HCT116 (cell line): ENCODE measurements around the gene GNAO1. TPM values are rescaled to one million over a fixed set of nuclear protein-coding genes. Genes with fewer than 3 reads are reported as not detected.

ENCODE experiments used
- ATAC-seq: fragments of 200-7000 bp; cut with Tn5 transposase; 2 replicates; pipeline ENCODE4 v1.9.1; 2020; ENCODE audit warnings: mild to moderate bottlenecking, moderate library complexity
- BruUV-seq: library from RNA; stranded (reverse); fragments of 400-500 nt; replicated peaks from 2 replicates; lab custom pipeline; 2021; lab: Mats Ljungman, UMichigan
- CTCF ChIA-PET: fragments of 300-600 bp; sonication (Branson Sonifier 250); formaldehyde crosslinking; loops from one replicate; lab custom pipeline; 2021; ENCODE audit warnings: antibody characterized with exemption; lab: Charles Lee
- POLR2A ChIA-PET: fragments of 300-600, 350-600 bp; sonication (Branson Sonifier 250); formaldehyde crosslinking; loops from one replicate; lab custom pipeline; 2021; ENCODE audit warnings: antibody characterized with exemption; lab: Charles Lee
- RAD21 ChIA-PET, 2 experiments: fragments of 300-600 bp; sonication (Branson Sonifier 250); formaldehyde crosslinking; loops; one replicate each; lab custom pipeline; 2023; ENCODE audit warnings: low total read pairs in 2 of 2; ENCODE audit not compliant: uncharacterized antibody in 2 of 2, unreplicated experiment in 2 of 2, low non-redundant PET in 1 of 2; lab: Charles Lee
- DNase-seq: peaks from one replicate; pipeline ENCODE4 v3.0.0-alpha.2; 2010; ENCODE audit warnings: low read depth, low spot score
- H2AFZ ChIP-seq: fragments of 200-600 bp; shearing (Covaris generic), sonication (generic); 2 replicates; pipeline ENCODE4 v1.6.1; 2017; ENCODE audit warnings: low read depth, mixed run types, mixed read lengths, antibody characterized with exemption, low read length; ENCODE audit not compliant: poor library complexity, severe bottlenecking
- H3K27ac ChIP-seq: 2 replicates; pipeline ENCODE4 v1.5.1; 2012; ENCODE audit warnings: low read depth, low read length
- H3K27me3 ChIP-seq: fragments of 200-600 bp; sonication (generic); 2 replicates; pipeline ENCODE4 v1.6.1; 2016; ENCODE audit warnings: mixed run types, low read length, mixed read lengths; ENCODE audit not compliant: insufficient read depth
- H3K36me3 ChIP-seq, 2 experiments: fragments of 200-500 bp in 1 of 2; fragments of 200-600 bp in 1 of 2; sonication (Bioruptor generic) in 1 of 2; sonication (generic) in 1 of 2; 2 replicates each; pipeline versions ENCODE4 v1.5.1 to v1.6.1; 2014 to 2016; ENCODE audit warnings: low read length in 2 of 2, inconsistent platforms in 1 of 2, mixed read lengths in 1 of 2, mixed run types in 1 of 2; ENCODE audit not compliant: insufficient read depth in 2 of 2, control insufficient read depth in 1 of 2
- H3K4me1 ChIP-seq, 2 experiments: fragments of 200-600 bp in 1 of 2; sonication (generic) in 1 of 2; 2 replicates each; pipeline versions ENCODE4 v1.5.1 to v1.6.1; 2012 to 2017; ENCODE audit warnings: low read length in 2 of 2, inconsistent platforms in 1 of 2, mild to moderate bottlenecking in 1 of 2, mixed read lengths in 1 of 2, mixed run types in 1 of 2, moderate library complexity in 1 of 2; ENCODE audit not compliant: insufficient read depth in 2 of 2, control insufficient read depth in 1 of 2
- H3K4me2 ChIP-seq: fragments of 200-600 bp; sonication (generic); 2 replicates; pipeline ENCODE4 v1.6.1; 2017; ENCODE audit warnings: mixed run types, low read length, mixed read lengths
- H3K4me3 ChIP-seq, 2 experiments: fragments of 200-600 bp in 1 of 2; sonication (generic) in 1 of 2; replicated peaks in 1 of 2; 2 replicates each; pipeline ENCODE4 v1.5.1; 2011 to 2016; ENCODE audit warnings: low read length in 2 of 2, control low read depth in 1 of 2, low read depth in 1 of 2, mild to moderate bottlenecking in 1 of 2, mixed read lengths in 1 of 2, mixed run types in 1 of 2
- H3K79me2 ChIP-seq: fragments of 200-600 bp; sonication (generic); 2 replicates; pipeline ENCODE4 v1.6.1; 2017; ENCODE audit warnings: mild to moderate bottlenecking, mixed run types, low read length, moderate library complexity, mixed read lengths; ENCODE audit not compliant: insufficient read depth
- H3K9ac ChIP-seq: fragments of 200-600 bp; sonication (generic); 2 replicates; pipeline ENCODE4 v1.6.1; 2016; ENCODE audit warnings: low read length, mixed read lengths
- H3K9me2 ChIP-seq: fragments of 200-600 bp; sonication (generic), shearing (Covaris generic); 2 replicates; pipeline ENCODE4 v1.6.1; 2017; ENCODE audit warnings: mixed run types, mild to moderate bottlenecking, moderate library complexity; ENCODE audit not compliant: insufficient read depth
- H3K9me3 ChIP-seq, 2 experiments: fragments of 200-500 bp in 1 of 2; fragments of 200-600 bp in 1 of 2; sonication (Bioruptor generic) in 1 of 2; sonication (generic) in 1 of 2; 2 replicates each; pipeline ENCODE4 v1.6.1; 2014 to 2017; ENCODE audit warnings: low read length in 2 of 2, mixed read lengths in 2 of 2, inconsistent platforms in 1 of 2, low read depth in 1 of 2, mild to moderate bottlenecking in 1 of 2, mixed run types in 1 of 2, moderate library complexity in 1 of 2; ENCODE audit not compliant: control insufficient read depth in 1 of 2, insufficient read depth in 1 of 2
- H4K20me1 ChIP-seq: fragments of 200-600 bp; sonication (generic), shearing (Covaris generic); 2 replicates; pipeline ENCODE4 v1.6.1; 2017; ENCODE audit warnings: mixed run types, mild to moderate bottlenecking, moderate library complexity; ENCODE audit not compliant: insufficient read depth
- CBX3 ChIP-seq: IDR thresholded peaks from 2 replicates; pipeline ENCODE4 v1.6.1; 2012; ENCODE audit warnings: low read depth
- CEBPB ChIP-seq: IDR thresholded peaks from 2 replicates; pipeline ENCODE4 v1.6.1; 2012; ENCODE audit warnings: low read depth
- CTCF ChIP-seq, 3 experiments: fragments of 200-600 bp in 1 of 3; sonication (generic) in 1 of 3; IDR thresholded peaks in 2 of 3; conservative IDR thresholded peaks in 1 of 3; 2 replicates each; pipeline ENCODE4 v1.5.1; 2012 to 2017; ENCODE audit warnings: low read depth in 2 of 3, low read length in 2 of 3, antibody characterized with exemption in 1 of 3, borderline replicate concordance in 1 of 3, control low read depth in 1 of 3, mild to moderate bottlenecking in 1 of 3, mixed read lengths in 1 of 3, mixed run types in 1 of 3, moderate library complexity in 1 of 3; ENCODE audit not compliant: insufficient read depth in 1 of 3
- EZH2 ChIP-seq: fragments of 200-600 bp; sonication (generic); IDR thresholded peaks from 2 replicates; pipeline ENCODE4 v1.6.1; 2017; ENCODE audit warnings: antibody characterized with exemption, mixed run types
- EZH2phosphoT487 ChIP-seq: fragments of 200-600 bp; IDR thresholded peaks from 2 replicates; pipeline ENCODE4 v1.6.1; 2018; ENCODE audit warnings: antibody characterized with exemption, borderline replicate concordance
- JUND ChIP-seq: IDR thresholded peaks from 2 replicates; pipeline ENCODE4 v1.6.1; 2012
- POLR2A ChIP-seq: IDR thresholded peaks from 2 replicates; pipeline ENCODE4 v1.7.0; 2011; ENCODE audit warnings: borderline replicate concordance; ENCODE audit not compliant: insufficient read depth, insufficient read length; ENCODE audit errors: extremely low read depth
- POLR2AphosphoS5 ChIP-seq: IDR thresholded peaks from 2 replicates; pipeline ENCODE4 v1.6.1; 2011; ENCODE audit warnings: mild to moderate bottlenecking, low read depth, low read length, moderate library complexity
- RAD21 ChIP-seq: IDR thresholded peaks from 2 replicates; pipeline ENCODE4 v1.6.1; 2012; ENCODE audit warnings: low read depth, mild to moderate bottlenecking
- REST ChIP-seq: IDR thresholded peaks from 2 replicates; pipeline ENCODE4 v1.6.1; 2012; ENCODE audit warnings: low read depth
- SP1 ChIP-seq: IDR thresholded peaks from 2 replicates; pipeline ENCODE4 v1.6.1; 2012; ENCODE audit warnings: low read depth
- SRF ChIP-seq: IDR thresholded peaks from 2 replicates; pipeline ENCODE4 v1.6.1; 2012; ENCODE audit warnings: low read depth
- TCF7L2 ChIP-seq: IDR thresholded peaks from 2 replicates; pipeline ENCODE4 v1.7.0; 2011; ENCODE audit warnings: borderline replicate concordance, inconsistent platforms; ENCODE audit not compliant: insufficient read depth, insufficient read length; ENCODE audit errors: extremely low read depth
- YY1 ChIP-seq: IDR thresholded peaks from 2 replicates; pipeline ENCODE4 v1.6.1; 2011; ENCODE audit warnings: low read length, low read depth, moderate library complexity, mild to moderate bottlenecking; ENCODE audit not compliant: insufficient replicate concordance; ENCODE audit errors: extremely low read depth
- ZFX ChIP-seq: fragments of 450-650 bp; IDR thresholded peaks from 2 replicates; pipeline ENCODE4 v1.6.1; 2017
- ZNF274 ChIP-seq: fragments of 200-500 bp; sonication (Bioruptor generic); IDR thresholded peaks from 2 replicates; pipeline ENCODE4 v1.6.1; 2014; ENCODE audit warnings: mild to moderate bottlenecking, low read depth, low read length, inconsistent platforms
- intact Hi-C: fragments of 100-400 bp; cut with micrococcal nuclease; formaldehyde crosslinking; loops from 2 replicates; pipeline ENCODE4 v1.10.0; 2022
- total RNA-seq: library from RNA; stranded (reverse); gene quantifications from one replicate; pipeline ENCODE4 v1.2.1, GENCODE V29; 2021; ENCODE audit not compliant: unreplicated experiment

GNAO1 gene
- total RNA-seq, 1 experiment from 2014 or later: 0.12 TPM

DNA sequence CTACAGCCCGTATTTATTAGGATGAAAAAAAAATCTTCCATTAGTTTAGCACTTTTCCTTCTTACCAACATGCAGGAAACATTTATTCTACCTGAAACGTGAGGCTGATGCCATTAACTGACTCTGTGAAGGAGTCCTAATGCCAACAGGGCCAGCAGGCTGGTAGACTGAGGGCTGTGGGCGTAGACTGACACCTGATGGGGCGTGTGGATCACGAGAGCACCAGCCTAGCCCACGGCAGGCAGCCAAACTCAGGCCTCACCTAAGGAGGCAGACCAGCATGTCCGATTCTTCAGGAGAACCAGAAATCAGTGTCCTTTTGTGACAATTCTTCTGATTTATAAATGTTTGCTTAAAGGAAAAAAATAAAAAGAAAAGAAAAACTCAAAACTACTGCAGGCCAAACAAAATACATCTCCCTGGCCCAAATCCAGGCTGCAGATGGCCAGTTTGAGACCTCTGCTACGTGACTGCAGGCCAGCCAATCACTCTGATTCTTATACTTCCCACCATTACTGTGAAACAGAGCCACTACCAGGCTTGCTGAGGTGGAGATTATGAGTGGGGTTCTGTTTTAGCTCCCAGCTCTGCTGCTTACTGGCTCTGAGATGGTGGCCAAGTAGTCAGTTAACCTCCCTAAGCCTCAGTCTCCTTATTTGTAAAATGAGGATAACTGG is 66.5 kb downstream of the GNAO1 start (continued):
- TF ChIP-seq CTCF (IDR thresholded peaks at IDR 0.05 in 2 of 3, conservative IDR thresholded peaks at IDR 0.05 in 1 of 3; ENCODE audit: borderline replicate concordance in 1 of 3, insufficient read depth in 1 of 3, low read depth in 2 of 3, low read length in 2 of 3): no peak
- no peak for TF ChIP-seq POLR2AphosphoS5
- no peak for TF ChIP-seq CBX3
- TF ChIP-seq SP1: no peak
- TF ChIP-seq YY1: no peak
- TF ChIP-seq EZH2: no peak
- TF ChIP-seq ZFX: no peak
- TF ChIP-seq CEBPB: no peak
- TF ChIP-seq, all 23 proteins: peak for 0

GRCh38 chr16:56258508-56259424 is 67.5 kb downstream of the GNAO1 start:
- POLR2A ChIA-PET: no interaction called here
- Histone ChIP-seq H3K27me3 (peaks cover 45% of the 10 kb centered on the region), H3K4me2 (no peak overlapping the region), H3K9me2 (no peaks in the 10 kb centered on the region), H3K4me3 (no peak overlapping the region), H3K79me2 (no peaks in the 10 kb centered on the region), H3K9ac (no peak overlapping the region), H3K27ac (no peak overlapping the region), H3K9me3 (no peaks in the 10 kb centered on the region), H3K36me3 (no peaks in the 10 kb centered on the region), H4K20me1 (no peaks in the 10 kb centered on the region), H3K4me1 (no peaks in the 10 kb centered on the region), H2AFZ (no peak overlapping the region)
- DNase-seq (no peak), ATAC-seq (no peak)
- no TSS peak for BruUV-seq
- CTCF ChIA-PET: no interaction called here
- RAD21 ChIA-PET: no interaction called here
- intact Hi-C loops: no loop called here
- no peak for TF ChIP-seq POLR2A
- TF ChIP-seq ZNF274: no peak
- TF ChIP-seq TCF7L2: no peak
- TF ChIP-seq CEBPB: no peak
- no peak for TF ChIP-seq JUND
- TF ChIP-seq POLR2AphosphoS5: no peak
- TF ChIP-seq EZH2: no peak
- no peak for TF ChIP-seq SRF
- TF ChIP-seq RAD21: no peak
- TF ChIP-seq REST: no peak
- no peak for TF ChIP-seq YY1
- TF ChIP-seq EZH2phosphoT487: no peak
